ENCODE data around the gene FOLR3. TPM values are rescaled to one million over a fixed set of nuclear protein-coding genes. Genes with fewer than 3 reads are reported as not detected.
"Not testable (repeated sequence)": the region's sequence is repeated elsewhere in the genome, so short reads cannot be mapped to it uniquely, and the experiment has no call there.

Gene FOLR3
- total and polyA plus RNA-seq, 2 experiments from 2014 or later, result not detected

DNA sequence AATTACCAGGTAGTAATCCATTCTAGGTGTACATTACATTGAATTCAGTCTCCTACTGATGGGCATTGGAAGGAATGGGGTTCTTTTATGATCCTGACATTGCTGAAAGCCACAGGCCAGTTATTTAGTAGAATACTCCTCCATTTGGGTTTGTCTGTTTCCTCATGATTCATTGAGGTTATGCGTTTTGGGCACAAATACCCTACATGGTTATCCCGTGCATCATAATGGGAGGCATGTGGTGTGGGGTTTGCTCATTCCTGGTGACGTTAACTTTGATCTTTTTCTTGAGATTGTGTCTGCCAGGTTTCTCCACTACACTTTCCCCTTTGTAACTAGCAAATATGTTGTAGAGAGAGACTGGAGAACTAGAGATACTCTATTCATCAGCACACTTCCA is 5.5 kb downstream of the FOLR3 start:
- no peaks in the 10 kb centered on the region for H3K36me3 ChIP-seq
- no peak overlapping the region for H3K4me3 ChIP-seq
- H3K27me3 ChIP-seq, result no peaks in the 10 kb centered on the region
- H3K4me1 ChIP-seq (ENCODE audit: low read depth), result no peaks in the 10 kb centered on the region
- H3K27ac ChIP-seq, result no peak overlapping the region
- DNase-seq (ENCODE audit: low read depth in 1 of 2, low spot score in 1 of 2), result peak in 1 of 2 donors; percentile 67
- TF ChIP-seq, protein P1, sequence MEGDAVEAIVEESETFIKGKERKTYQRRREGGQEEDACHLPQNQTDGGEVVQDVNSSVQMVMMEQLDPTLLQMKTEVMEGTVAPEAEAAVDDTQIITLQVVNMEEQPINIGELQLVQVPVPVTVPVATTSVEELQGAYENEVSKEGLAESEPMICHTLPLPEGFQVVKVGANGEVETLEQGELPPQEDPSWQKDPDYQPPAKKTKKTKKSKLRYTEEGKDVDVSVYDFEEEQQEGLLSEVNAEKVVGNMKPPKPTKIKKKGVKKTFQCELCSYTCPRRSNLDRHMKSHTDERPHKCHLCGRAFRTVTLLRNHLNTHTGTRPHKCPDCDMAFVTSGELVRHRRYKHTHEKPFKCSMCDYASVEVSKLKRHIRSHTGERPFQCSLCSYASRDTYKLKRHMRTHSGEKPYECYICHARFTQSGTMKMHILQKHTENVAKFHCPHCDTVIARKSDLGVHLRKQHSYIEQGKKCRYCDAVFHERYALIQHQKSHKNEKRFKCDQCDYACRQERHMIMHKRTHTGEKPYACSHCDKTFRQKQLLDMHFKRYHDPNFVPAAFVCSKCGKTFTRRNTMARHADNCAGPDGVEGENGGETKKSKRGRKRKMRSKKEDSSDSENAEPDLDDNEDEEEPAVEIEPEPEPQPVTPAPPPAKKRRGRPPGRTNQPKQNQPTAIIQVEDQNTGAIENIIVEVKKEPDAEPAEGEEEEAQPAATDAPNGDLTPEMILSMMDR (IDR thresholded peaks at IDR 0.05; ENCODE audit: low read depth, low read length), result no peak
- no peaks in the 10 kb centered on the region for H3K9me3 ChIP-seq (ENCODE audit: low read depth)

DNA sequence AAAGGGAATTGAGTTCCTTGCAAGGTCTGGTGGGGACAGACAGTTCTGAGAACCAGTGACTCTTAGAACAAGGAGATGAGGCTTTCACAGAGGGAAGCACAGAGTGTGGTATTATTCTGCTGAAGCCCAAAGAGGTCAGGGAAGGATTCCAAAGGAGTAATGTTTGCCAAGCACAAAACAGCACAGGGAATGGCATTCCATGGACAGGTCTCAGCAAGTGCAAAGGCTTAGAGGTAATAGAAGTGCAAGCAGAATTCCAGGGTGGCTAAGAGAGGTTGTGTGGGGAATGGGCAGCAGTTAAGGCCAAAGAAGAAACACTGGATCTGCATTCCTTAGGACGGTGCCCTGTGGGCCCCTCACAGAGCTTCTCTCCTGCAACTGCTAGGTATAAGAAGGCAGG is 6.6 kb downstream of the FOLR3 start:
- H3K36me3 ChIP-seq; H3K27me3 ChIP-seq; H3K27ac ChIP-seq; DNase-seq (ENCODE audit: low read depth in 1 of 2, low spot score in 1 of 2); H3K9me3 ChIP-seq (ENCODE audit: low read depth); H3K4me3 ChIP-seq; H3K4me1 ChIP-seq (ENCODE audit: low read depth): not testable (repeated sequence)

DNA sequence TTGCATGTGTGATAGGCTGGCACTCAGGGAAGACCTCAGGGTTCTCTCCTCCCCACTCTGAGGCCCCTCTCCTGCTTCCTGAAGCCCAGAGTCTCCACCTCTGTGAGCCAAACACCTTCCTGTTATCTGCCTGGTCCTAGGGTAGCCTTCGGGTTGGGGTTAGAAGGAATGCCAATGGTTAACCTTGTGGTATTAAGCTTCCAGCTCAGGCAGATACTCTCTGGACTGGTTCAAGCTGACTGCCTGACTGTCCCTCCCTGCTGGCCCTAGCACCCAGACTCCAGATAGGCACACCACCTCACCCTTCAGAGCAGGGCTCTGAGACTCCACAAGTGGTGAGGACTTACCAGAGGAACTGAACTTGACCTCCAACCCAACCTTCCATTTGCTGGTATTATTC is 7.0 kb downstream of the FOLR3 start:
- not testable (repeated sequence) for H3K36me3 ChIP-seq; H3K4me1 ChIP-seq (ENCODE audit: low read depth); H3K27me3 ChIP-seq; DNase-seq (ENCODE audit: low read depth in 1 of 2, low spot score in 1 of 2); H3K4me3 ChIP-seq; H3K27ac ChIP-seq; H3K9me3 ChIP-seq (ENCODE audit: low read depth)

DNA sequence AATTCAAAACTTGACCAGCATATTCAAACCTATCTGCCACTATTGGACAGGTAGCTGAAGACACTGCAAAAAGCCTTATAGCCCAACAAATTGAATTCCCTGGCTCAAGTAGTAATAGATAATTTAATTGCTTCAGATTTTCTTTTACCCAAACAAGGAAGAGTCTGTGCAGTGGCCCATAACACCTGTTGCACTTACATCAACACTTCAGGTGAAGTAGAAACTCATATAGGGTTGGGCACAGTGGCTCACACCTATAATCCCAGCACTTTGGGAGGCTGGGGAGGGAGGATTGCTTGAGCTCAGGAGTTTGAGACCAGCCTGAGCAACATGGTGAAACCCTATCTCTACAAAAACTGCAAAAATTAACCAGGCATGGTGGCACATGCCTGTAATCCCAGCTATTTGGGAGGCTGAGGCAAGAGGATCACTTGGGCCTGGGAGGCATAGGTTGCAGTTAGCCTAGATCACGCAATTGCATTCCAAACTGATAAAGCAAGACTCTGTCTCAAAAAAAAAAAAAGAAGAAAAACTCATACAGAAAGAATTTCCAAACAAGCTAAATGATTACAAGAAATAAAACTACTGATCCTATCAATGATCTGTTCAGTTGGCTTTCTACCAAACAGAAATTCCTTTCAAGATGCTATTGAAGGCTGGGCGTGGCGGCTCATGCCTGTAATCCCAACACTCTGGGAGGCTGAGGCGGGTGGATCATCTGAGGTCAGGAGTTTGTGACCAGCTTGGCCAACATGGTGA is 9.5 kb downstream of the FOLR3 start:
- H3K27me3 ChIP-seq, result no peaks in the 10 kb centered on the region
- H3K27ac ChIP-seq, result no peak overlapping the region
- DNase-seq (ENCODE audit: low read depth in 1 of 2, low spot score in 1 of 2), result peak in 1 of 2 donors; percentile 36
- no peaks in the 10 kb centered on the region for H3K4me1 ChIP-seq (ENCODE audit: low read depth)
- TF ChIP-seq, protein P1 (IDR thresholded peaks at IDR 0.05; ENCODE audit: low read depth, low read length), result no peak
- H3K36me3 ChIP-seq, result no peaks in the 10 kb centered on the region
- no peak overlapping the region for H3K4me3 ChIP-seq
- H3K9me3 ChIP-seq (ENCODE audit: low read depth), result no peaks in the 10 kb centered on the region

DNA sequence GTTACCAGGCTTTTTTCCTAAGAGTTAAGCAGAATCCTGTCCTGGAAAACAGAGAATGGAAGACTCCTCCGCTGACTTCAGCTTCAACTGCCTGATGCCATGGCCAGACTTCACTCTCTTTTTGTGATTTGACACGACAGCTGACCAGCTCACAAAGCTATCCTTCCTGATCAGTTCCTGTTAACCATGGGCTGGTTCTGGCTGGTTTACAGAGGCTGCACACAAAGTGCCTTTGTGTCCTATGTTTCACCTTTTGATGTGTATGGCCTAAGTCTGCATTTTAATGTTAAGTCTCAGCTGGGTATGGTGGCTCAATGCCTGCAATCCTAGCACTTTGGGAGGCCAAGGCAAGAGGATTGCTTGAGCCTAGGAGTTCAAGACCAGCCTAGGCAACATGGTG is 11.1 kb downstream of the FOLR3 start:
- H3K4me3 ChIP-seq, result no peak overlapping the region
- H3K9me3 ChIP-seq (ENCODE audit: low read depth), result no peaks in the 10 kb centered on the region
- TF ChIP-seq, protein P1 (IDR thresholded peaks at IDR 0.05; ENCODE audit: low read depth, low read length), result no peak
- no peaks in the 10 kb centered on the region for H3K36me3 ChIP-seq
- no peaks in the 10 kb centered on the region for H3K4me1 ChIP-seq (ENCODE audit: low read depth)
- H3K27me3 ChIP-seq, result no peaks in the 10 kb centered on the region
- no peak overlapping the region for H3K27ac ChIP-seq
- no peak for DNase-seq (ENCODE audit: low read depth in 1 of 2, low spot score in 1 of 2)

DNA sequence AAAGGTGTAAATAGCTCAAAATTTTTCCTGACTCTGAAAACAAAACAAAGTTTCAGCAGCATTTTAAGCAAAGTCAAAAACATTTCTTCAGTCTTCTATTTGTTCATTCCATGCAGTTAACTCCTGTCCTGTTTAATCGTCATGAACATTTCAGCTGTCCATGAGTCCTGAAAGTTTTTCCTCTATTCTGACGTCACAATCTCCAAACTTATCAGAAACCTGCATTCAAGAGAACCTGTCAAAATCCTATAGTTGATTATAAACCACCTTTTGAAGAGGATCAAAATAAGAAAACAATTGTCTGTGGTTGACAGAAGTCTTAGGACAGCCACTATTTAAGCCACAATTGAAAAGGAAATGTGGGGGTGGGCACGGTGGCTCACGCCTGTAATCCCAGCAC is 15.4 kb downstream of the FOLR3 start:
- no peaks in the 10 kb centered on the region for H3K36me3 ChIP-seq
- no peaks in the 10 kb centered on the region for H3K9me3 ChIP-seq (ENCODE audit: low read depth)
- H3K27ac ChIP-seq, result no peak overlapping the region
- H3K4me3 ChIP-seq, result no peak overlapping the region
- H3K4me1 ChIP-seq (ENCODE audit: low read depth), result no peaks in the 10 kb centered on the region
- H3K27me3 ChIP-seq, result no peaks in the 10 kb centered on the region
- TF ChIP-seq, protein P1 (IDR thresholded peaks at IDR 0.05; ENCODE audit: low read depth, low read length), result no peak
- no peak for DNase-seq (ENCODE audit: low read depth in 1 of 2, low spot score in 1 of 2)

DNA sequence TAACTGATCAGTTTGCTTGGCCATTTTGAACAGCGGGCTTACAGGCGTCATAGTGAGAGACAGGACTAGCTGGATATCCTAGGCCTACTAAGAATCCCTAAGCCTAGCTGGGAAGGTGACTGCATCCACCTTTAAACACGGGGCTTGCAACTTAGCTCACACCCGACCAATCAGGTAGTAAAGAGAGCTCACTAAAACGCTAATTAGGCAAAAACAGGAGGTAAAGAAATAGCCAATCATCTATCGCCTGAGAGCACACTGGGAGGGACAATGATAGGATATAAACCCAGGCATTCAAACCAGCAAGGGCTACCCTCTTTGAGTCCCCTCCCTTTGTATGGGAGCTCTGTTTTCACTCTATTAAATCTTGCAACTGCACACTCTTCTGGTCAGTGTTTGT is 18.3 kb downstream of the FOLR3 start:
- H3K4me1 ChIP-seq (ENCODE audit: low read depth); H3K27ac ChIP-seq; H3K36me3 ChIP-seq; H3K9me3 ChIP-seq (ENCODE audit: low read depth); DNase-seq (ENCODE audit: low read depth in 1 of 2, low spot score in 1 of 2); H3K27me3 ChIP-seq; H3K4me3 ChIP-seq: not testable (repeated sequence)
